Immature natural killer cell (primary cell): ENCODE data around the gene SKIC3. TPM values are rescaled to one million over a fixed set of nuclear protein-coding genes. Genes with fewer than 3 reads are reported as not detected.

Experiments
- DNase-seq, 3 donors: peaks; one replicate each; pipeline ENCODE4 v3.0.0; 2022; ENCODE audit warnings: mixed read lengths in 1 of 3
- H3K27ac Mint-ChIP-seq, 6 donors: one replicate each; pipeline ENCODE4 v1.8.0; 2020; ENCODE audit warnings: mixed read lengths in 6 of 6, mild to moderate bottlenecking in 5 of 6, inconsistent platforms in 4 of 6, moderate library complexity in 3 of 6
- H3K27me3 Mint-ChIP-seq, 3 donors: one replicate each; pipeline ENCODE4 v1.8.0; 2020 to 2021; ENCODE audit warnings: low read depth in 3 of 3, mild to moderate bottlenecking in 3 of 3, mixed read lengths in 3 of 3, moderate library complexity in 3 of 3, inconsistent platforms in 1 of 3
- H3K36me3 Mint-ChIP-seq, 3 donors: one replicate each; pipeline ENCODE4 v1.8.0; 2020; ENCODE audit warnings: mixed read lengths in 3 of 3, inconsistent platforms in 2 of 3, mild to moderate bottlenecking in 2 of 3
- H3K4me1 Mint-ChIP-seq, 2 donors: one replicate each; pipeline ENCODE4 v1.8.0; 2020; ENCODE audit warnings: inconsistent platforms in 2 of 2, mild to moderate bottlenecking in 2 of 2, mixed read lengths in 2 of 2, moderate library complexity in 1 of 2
- H3K4me3 Mint-ChIP-seq, 5 donors: one replicate each; pipeline ENCODE4 v1.8.0; 2020; ENCODE audit warnings: mild to moderate bottlenecking in 5 of 5, mixed read lengths in 5 of 5, inconsistent platforms in 3 of 5, moderate library complexity in 3 of 5
- H3K9me3 Mint-ChIP-seq, 6 donors: one replicate each; pipeline ENCODE4 v1.8.0; 2020; ENCODE audit warnings: mild to moderate bottlenecking in 6 of 6, mixed read lengths in 6 of 6, inconsistent platforms in 4 of 6, moderate library complexity in 3 of 6
- polyA plus RNA-seq, 3 donors: library from polyadenylated mRNA; unstranded; fragments of 300-500 nt; fragmentation: Illumina TruSeq; gene quantifications; one replicate each; pipeline ENCODE4 v1.2.3, GENCODE V29; 2021

SKIC3 gene
- polyA plus RNA-seq, 3 donors from 2014 or later: 34.4 to 52.7 (median 50.2) TPM

DNA sequence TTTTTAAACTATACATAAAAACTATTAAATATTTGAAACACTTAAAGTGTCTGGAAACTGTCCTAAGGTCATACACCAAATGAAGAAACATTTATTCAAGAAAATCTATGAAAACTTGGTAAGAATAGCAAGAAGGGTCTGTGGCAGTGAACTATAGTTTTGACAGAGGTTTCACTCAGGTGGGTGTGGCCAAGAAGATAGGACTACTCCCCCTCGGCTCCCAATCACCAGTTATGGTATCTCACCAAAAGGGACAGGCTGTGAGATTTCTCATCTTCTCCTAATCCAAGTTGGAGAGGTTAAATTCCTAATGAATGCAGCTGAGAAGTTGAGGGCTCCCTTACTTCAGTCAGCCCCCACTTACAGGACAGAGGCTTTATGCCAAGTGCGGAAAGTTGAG, 3.1 kb upstream of the SKIC3 start:
- no peak overlapping the region for H3K4me3 Mint-ChIP-seq

DNA sequence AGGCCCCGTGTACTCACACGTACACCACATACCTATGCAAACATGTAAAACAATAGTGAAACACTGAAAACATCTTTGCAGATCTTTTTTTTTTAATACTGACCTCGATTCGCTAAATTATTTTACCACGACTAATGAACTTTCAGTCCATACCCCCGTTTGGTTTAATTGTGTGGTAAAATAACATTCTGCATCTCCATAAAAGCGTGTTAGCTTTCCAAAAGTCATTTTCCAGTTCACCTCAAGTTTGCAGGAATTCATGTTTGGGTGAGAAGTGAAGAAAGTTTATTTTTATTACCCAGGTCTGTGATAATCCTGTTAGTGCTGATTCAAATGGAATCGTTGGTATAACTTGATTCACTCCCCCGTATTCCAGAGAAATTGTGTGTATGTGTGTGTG, 776 bp upstream of the SKIC3 start:
- no peaks in the 10 kb centered on the region for H3K9me3 Mint-ChIP-seq
- peaks cover 4 to 9% (median 7%) of the 10 kb centered on the region in 3 donors for H3K27me3 Mint-ChIP-seq
- H3K4me3 Mint-ChIP-seq: peak overlapping the region; percentile 93 to 98 (median 98)
- peaks cover 44 to 58% of the 10 kb centered on the region in 2 donors for H3K4me1 Mint-ChIP-seq
- peak overlapping the region; percentile 89 to 99 (median 96) for H3K27ac Mint-ChIP-seq
- no peaks in the 10 kb centered on the region for H3K36me3 Mint-ChIP-seq
- DNase-seq: no peak

More for the DNA sequence above, 3.1 kb upstream of the SKIC3 start:
- Mint-ChIP-seq H3K27me3 (peaks cover 4 to 9% (median 7%) of the 10 kb centered on the region in 3 donors), H3K9me3 (no peaks in the 10 kb centered on the region), H3K27ac (no peak overlapping the region), H3K36me3 (no peaks in the 10 kb centered on the region), H3K4me1 (peaks cover 30 to 35% of the 10 kb centered on the region in 2 donors)
- no peak for DNase-seq

DNA sequence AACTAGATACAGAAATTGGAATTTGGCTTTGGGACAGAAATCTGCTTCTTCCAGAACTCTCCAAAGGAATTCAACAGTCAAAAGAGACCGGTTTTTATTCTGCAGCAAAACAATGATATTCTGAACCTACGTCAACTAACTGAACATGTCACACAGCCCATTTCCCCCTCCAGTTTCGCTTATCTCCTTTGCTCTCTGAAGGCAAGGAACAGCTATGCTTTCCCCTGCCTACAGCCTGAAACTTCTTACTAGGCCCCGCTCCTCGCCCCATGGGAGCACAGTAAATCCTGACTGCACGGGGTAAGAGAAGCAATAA, 488 bp downstream of the SKIC3 start:
- H3K27me3 Mint-ChIP-seq: peaks cover 4 to 9% (median 7%) of the 10 kb centered on the region in 3 donors
- no peak for DNase-seq
- H3K27ac Mint-ChIP-seq: peak overlapping the region; percentile 89 to 99 (median 96)
- no peaks in the 10 kb centered on the region for H3K9me3 Mint-ChIP-seq
- peak overlapping the region; percentile 93 to 98 (median 98) for H3K4me3 Mint-ChIP-seq
- H3K4me1 Mint-ChIP-seq: peaks cover 43 to 64% of the 10 kb centered on the region in 2 donors
- peaks cover 0 to 3% (median 0%) of the 10 kb centered on the region in 3 donors for H3K36me3 Mint-ChIP-seq

DNA sequence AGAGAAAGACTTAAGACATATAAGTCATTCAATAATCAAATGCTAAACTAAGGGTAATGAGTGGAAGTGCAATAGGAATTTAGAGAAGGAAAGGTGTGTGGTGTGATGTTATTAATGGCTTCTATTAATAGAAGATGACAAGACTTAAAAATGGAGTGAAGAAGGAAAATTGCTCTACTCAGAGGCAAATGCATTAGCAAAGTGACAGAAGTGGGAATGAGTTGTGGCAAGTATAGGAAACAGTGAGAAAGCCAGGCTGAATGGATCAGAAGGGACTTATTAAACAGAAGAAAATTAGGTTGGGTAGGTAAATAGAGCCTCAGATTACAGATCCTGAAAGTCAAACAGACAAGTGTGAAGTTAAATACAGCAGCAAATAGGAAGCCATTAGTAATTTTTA, 5.7 kb downstream of the SKIC3 start:
- H3K4me1 Mint-ChIP-seq: peaks cover 24 to 50% of the 10 kb centered on the region in 2 donors
- no peaks in the 10 kb centered on the region for H3K9me3 Mint-ChIP-seq
- no peak overlapping the region for H3K27ac Mint-ChIP-seq
- no peak overlapping the region for H3K4me3 Mint-ChIP-seq
- no peaks in the 10 kb centered on the region for H3K27me3 Mint-ChIP-seq
- no peak for DNase-seq
- H3K36me3 Mint-ChIP-seq: peaks cover 0 to 22% (median 3%) of the 10 kb centered on the region in 3 donors

DNA sequence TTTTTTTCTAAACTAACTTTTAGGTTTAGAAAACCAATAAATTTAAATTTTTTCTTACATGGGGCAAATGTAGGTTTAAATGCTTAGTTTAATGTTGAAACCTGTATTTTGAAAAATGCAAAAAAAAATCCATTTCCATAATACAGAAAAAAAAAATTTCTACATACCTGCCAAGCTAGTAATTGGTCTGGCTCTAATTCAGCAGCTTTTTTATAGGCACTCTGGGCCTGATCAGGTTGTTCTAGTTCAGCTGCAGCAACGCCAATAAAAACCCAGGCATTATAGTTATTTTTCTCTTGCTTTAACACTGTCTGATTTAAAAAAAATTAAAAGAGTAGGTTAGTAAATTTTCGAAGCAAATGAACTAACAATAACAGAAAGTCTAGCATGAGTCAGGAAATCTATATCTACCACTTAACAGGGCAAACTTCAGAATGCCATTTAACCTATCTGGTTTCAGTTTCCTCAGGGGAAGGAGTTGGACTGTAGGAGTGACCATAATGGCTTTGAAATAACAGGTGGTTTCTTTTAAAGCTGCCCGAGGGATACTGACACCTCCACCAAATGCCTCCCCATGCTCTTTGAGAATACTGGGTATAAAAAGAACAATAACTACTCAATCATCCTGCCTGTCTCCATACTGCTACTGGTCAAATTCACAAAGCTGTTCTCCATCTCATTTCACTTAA, 11.6 kb downstream of the SKIC3 start:
- no peak for DNase-seq
- peaks cover 25 to 40% (median 28%) of the 10 kb centered on the region in 3 donors for H3K36me3 Mint-ChIP-seq
- H3K27me3 Mint-ChIP-seq: no peaks in the 10 kb centered on the region
- no peak overlapping the region for H3K4me3 Mint-ChIP-seq
- H3K4me1 Mint-ChIP-seq: peaks cover 5 to 8% of the 10 kb centered on the region in 2 donors
- H3K9me3 Mint-ChIP-seq: no peaks in the 10 kb centered on the region
- peak overlapping the region in 5 of 6 donors; percentile 8 to 58 (median 32) for H3K27ac Mint-ChIP-seq

DNA sequence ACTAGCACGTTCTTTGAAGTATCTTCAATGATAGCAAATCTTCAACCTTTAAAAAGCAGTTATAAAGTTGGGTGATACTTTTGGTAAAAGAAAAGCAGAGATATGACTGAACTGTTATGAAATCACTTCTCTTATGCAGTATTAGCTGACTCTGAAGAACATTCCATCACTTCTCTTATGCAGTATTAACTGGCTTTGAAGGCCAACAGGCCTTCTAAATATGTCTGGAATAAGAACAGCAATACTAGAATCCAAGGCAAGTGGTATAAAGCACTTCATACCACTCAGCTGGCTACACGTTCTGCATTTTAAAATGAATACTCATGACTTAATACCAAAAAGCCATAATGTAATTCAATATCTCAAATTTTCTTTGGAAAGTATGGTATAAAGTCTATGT, 17.3 kb downstream of the SKIC3 start:
- no peak overlapping the region for H3K27ac Mint-ChIP-seq
- peaks cover 0 to 11% of the 10 kb centered on the region in 2 donors for H3K4me1 Mint-ChIP-seq
- peaks cover 43 to 52% (median 46%) of the 10 kb centered on the region in 3 donors for H3K36me3 Mint-ChIP-seq
- no peaks in the 10 kb centered on the region for H3K27me3 Mint-ChIP-seq
- no peaks in the 10 kb centered on the region for H3K9me3 Mint-ChIP-seq
- H3K4me3 Mint-ChIP-seq: no peak overlapping the region
- no peak for DNase-seq

DNA sequence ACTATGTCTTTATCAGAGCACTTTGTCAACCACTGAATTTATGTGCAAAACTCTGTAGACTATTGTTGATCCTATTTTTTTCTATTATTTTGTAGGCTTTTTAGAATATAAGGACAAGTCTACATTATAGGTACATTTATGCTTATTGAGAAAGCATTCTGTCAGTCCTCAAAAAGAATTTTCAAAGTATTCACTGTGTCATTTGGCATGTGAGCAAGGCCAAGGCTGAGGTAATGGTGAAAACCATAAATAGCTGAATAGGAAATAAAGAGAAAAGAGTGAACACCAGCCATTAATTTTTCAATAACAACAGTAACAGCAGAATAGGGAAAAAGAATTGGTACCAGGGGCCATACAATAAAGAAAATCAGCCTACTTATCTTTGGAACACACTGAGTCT, 21.0 kb downstream of the SKIC3 start:
- no peaks in the 10 kb centered on the region for H3K27me3 Mint-ChIP-seq
- H3K4me1 Mint-ChIP-seq: peaks cover 0 to 6% of the 10 kb centered on the region in 2 donors
- peaks cover 26 to 40% (median 29%) of the 10 kb centered on the region in 3 donors for H3K36me3 Mint-ChIP-seq
- peak overlapping the region in 2 of 6 donors; percentile 12 to 33 for H3K27ac Mint-ChIP-seq
- H3K4me3 Mint-ChIP-seq: no peak overlapping the region
- DNase-seq: no peak
- H3K9me3 Mint-ChIP-seq: no peaks in the 10 kb centered on the region

DNA sequence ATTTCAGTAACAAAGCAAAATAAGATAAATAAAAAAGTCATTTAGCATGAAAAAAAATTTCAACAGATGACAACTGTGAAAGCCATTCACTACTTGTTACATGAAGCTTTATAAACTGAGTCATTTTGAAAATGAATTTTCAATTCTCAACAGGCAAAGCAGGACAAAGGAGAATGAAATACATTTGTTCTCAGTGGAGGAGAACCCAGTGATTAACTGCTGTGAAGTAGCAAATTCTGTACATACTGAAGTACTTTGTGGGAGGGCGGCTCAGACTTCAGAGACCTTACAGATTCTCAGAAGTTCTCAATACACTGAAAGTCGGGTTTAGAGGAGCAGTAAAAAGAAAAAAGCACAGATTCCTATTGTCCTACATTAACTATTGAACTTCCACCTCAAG, 21.7 kb downstream of the SKIC3 start:
- H3K27ac Mint-ChIP-seq: no peak overlapping the region
- peaks cover 26 to 41% (median 28%) of the 10 kb centered on the region in 3 donors for H3K36me3 Mint-ChIP-seq
- no peak overlapping the region for H3K4me3 Mint-ChIP-seq
- H3K9me3 Mint-ChIP-seq: no peaks in the 10 kb centered on the region
- DNase-seq: no peak
- peaks cover 0 to 6% of the 10 kb centered on the region in 2 donors for H3K4me1 Mint-ChIP-seq
- no peaks in the 10 kb centered on the region for H3K27me3 Mint-ChIP-seq

DNA sequence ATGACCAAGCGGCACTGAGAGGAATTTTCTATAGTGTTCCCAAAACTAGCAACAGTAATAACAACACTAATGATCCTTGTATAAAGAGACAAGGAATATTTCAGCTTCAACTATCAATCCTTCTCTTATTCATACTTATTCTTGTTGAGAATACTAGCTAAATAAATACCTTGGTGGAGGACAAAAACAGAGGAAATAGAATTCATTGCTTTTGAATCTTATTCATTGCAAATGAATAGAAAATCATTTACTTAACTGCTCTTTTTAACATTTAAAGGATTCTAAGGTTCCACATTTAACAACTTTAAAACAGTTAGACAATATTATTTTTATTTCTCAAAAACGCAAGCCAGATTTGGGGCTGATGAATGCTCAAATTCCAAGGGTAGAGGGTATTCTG, 22.4 kb downstream of the SKIC3 start:
- peaks cover 0 to 6% of the 10 kb centered on the region in 2 donors for H3K4me1 Mint-ChIP-seq
- H3K4me3 Mint-ChIP-seq: no peak overlapping the region
- H3K9me3 Mint-ChIP-seq: no peaks in the 10 kb centered on the region
- no peak overlapping the region for H3K27ac Mint-ChIP-seq
- no peak for DNase-seq
- no peaks in the 10 kb centered on the region for H3K27me3 Mint-ChIP-seq
- H3K36me3 Mint-ChIP-seq: peaks cover 25 to 46% (median 32%) of the 10 kb centered on the region in 3 donors

DNA sequence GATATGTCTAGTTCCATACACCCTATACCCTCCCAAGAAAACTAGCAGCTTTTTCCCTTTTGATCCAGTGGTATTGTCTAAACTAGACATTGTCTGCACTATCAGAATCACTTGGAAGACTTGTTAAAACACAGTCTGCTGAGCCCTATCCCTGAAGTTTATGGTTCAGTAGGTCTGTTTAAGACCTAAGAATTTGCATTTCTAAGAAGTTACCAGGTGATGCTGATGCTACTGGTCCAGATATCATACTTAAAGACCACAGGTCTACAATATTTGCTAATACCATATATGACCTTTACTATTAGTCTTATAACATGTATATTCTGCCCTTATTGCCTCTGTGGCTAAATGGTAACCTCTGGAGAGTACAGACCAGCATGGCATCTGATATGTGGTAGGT, 23.3 kb downstream of the SKIC3 start:
- no peak for DNase-seq
- H3K27ac Mint-ChIP-seq: no peak overlapping the region
- peaks cover 0 to 6% of the 10 kb centered on the region in 2 donors for H3K4me1 Mint-ChIP-seq
- peaks cover 23 to 45% (median 32%) of the 10 kb centered on the region in 3 donors for H3K36me3 Mint-ChIP-seq
- H3K4me3 Mint-ChIP-seq: no peak overlapping the region
- H3K9me3 Mint-ChIP-seq: no peaks in the 10 kb centered on the region
- no peaks in the 10 kb centered on the region for H3K27me3 Mint-ChIP-seq

DNA sequence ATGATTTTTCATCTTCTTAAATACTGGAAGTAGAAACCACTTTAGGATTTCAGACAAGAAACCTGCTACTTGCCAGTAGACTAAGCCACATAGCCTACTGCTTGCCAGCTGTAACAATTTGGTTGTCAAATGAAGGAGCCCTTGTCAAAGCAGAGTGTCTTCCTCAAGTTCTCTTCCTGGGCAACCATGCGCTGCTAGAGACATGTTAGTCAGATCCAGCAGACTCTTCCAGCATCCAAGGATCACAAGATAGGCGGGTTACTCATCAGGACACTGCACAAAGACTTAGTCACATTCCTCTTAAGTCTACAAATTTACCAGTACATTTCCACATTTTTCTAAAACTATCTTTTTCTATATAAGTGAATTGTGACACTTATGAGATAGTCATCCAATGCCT, 24.4 kb downstream of the SKIC3 start:
- H3K36me3 Mint-ChIP-seq: peaks cover 20 to 50% (median 31%) of the 10 kb centered on the region in 3 donors
- H3K9me3 Mint-ChIP-seq: no peaks in the 10 kb centered on the region
- peaks cover 0 to 6% of the 10 kb centered on the region in 2 donors for H3K4me1 Mint-ChIP-seq
- peaks cover 0 to 2% (median 0%) of the 10 kb centered on the region in 3 donors for H3K27me3 Mint-ChIP-seq
- no peak for DNase-seq
- no peak overlapping the region for H3K4me3 Mint-ChIP-seq
- no peak overlapping the region for H3K27ac Mint-ChIP-seq

DNA sequence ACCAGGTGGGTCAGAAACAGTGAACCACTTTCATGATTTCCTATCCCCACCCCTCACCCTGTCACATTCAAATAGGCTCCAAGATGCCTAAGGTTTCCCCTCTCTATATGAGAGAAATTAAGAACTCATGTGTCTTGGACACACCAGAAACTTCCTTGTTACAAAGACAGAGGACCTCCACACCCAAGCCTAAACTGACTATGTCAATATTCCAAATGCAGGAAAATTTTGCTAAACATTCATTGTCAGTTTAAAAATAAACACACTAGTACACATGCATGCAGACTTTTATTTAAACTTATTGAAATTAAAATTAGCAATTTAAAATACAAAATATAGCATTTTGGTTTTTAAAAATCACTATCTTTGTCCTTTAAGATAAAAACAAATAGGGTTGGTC, 26.2 kb downstream of the SKIC3 start:
- DNase-seq: no peak
- Mint-ChIP-seq H3K9me3 (no peaks in the 10 kb centered on the region), H3K27ac (no peak overlapping the region), H3K27me3 (peaks cover 0 to 2% (median 0%) of the 10 kb centered on the region in 3 donors), H3K4me3 (no peak overlapping the region), H3K4me1 (no peaks in the 10 kb centered on the region), H3K36me3 (peaks cover 8 to 40% (median 22%) of the 10 kb centered on the region in 3 donors)

DNA sequence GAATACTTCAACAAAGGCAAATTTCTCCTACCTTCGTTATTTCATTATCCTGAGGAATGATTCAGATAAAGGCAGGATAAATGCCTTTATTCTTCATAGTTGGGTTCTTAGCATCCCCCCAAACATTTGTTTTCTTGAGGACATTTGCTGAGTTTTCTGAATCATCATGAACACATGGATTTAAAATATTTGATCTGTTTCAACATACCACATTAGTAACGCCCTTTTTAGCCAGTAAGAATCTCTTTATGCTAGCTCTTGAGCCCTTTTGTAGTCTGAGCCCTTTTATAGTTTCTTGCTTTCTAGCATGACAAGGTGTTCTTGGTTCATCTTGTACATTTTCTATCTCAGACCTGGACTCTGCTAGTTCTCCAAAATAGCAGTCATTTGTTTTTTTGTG, 27.9 kb downstream of the SKIC3 start:
- no peak overlapping the region for H3K27ac Mint-ChIP-seq
- H3K36me3 Mint-ChIP-seq: peaks cover 10 to 43% (median 28%) of the 10 kb centered on the region in 3 donors
- H3K27me3 Mint-ChIP-seq: peaks cover 0 to 2% (median 0%) of the 10 kb centered on the region in 3 donors
- no peaks in the 10 kb centered on the region for H3K4me1 Mint-ChIP-seq
- H3K9me3 Mint-ChIP-seq: no peaks in the 10 kb centered on the region
- H3K4me3 Mint-ChIP-seq: no peak overlapping the region
- no peak for DNase-seq

DNA sequence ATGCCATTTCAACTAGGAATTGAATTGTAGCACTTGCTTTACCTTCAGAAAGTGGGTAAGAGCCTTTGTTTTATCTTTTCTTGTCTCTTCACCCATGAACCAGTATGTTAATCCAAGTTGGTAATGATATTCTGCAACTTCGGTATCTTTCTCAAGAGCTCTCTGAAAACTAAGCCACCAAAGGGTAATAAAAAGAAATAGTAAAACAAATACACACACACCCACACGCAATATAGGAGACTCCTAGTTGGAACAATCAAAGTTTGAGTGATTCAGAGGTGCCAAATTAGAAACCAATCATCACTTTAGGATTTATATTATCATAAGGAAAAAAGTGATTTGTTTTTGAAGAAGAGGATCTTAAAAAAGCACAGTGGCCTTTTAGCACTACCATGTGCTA, 30.4 kb downstream of the SKIC3 start:
- peaks cover 22 to 51% (median 31%) of the 10 kb centered on the region in 3 donors for H3K36me3 Mint-ChIP-seq
- peaks cover 0 to 2% (median 0%) of the 10 kb centered on the region in 3 donors for H3K27me3 Mint-ChIP-seq
- no peaks in the 10 kb centered on the region for H3K4me1 Mint-ChIP-seq
- DNase-seq: no peak
- no peak overlapping the region for H3K27ac Mint-ChIP-seq
- no peaks in the 10 kb centered on the region for H3K9me3 Mint-ChIP-seq
- H3K4me3 Mint-ChIP-seq: no peak overlapping the region

DNA sequence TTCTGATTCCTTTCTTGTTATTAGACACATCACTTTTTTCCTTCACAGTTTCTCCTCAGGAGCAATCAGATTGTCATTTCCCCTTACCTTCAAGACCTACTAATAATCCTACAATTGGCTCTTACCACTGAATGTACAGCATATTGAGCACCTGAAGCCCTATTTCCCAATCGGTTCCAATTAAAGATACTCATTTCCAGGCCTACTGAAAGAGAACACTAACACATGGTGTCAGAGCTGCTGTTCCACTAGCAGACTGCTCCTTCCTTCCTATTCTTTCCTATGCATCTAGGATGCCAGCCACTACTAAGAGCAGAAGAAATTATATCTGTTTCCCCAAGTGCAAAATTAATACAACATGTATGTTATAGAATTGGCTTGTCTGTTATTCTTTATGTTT, 34.6 kb downstream of the SKIC3 start:
- no peaks in the 10 kb centered on the region for H3K9me3 Mint-ChIP-seq
- peaks cover 29 to 52% (median 46%) of the 10 kb centered on the region in 3 donors for H3K36me3 Mint-ChIP-seq
- DNase-seq: no peak
- H3K27me3 Mint-ChIP-seq: no peaks in the 10 kb centered on the region
- no peaks in the 10 kb centered on the region for H3K4me1 Mint-ChIP-seq
- H3K27ac Mint-ChIP-seq: no peak overlapping the region
- H3K4me3 Mint-ChIP-seq: no peak overlapping the region
